ENCODE results near the gene XPR1. TPM values are rescaled to one million over a fixed set of nuclear protein-coding genes. Genes with fewer than 3 reads are reported as not detected.

Gene XPR1
- total RNA-seq, 1 donor from 2014 or later, result 46.7 TPM

DNA sequence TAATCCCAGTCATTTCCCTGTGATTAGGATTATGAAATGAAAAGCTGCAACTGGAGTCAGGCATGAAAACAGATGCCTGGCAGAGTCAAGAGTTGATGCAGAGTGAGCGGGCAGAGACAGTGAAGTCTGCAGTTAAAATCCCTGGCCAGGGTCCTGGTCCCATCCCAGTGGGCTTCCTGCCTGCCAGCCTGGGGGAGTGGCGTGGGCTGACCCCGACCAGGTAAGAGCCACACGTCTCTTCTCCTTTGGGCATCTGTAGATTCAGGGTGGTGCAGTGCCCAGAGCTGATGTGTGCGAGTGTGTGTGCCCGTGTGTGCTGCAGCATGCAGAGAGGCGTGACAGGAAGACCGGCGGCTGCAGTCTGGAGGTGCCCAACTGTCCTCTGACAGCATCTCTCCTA is 274.7 kb downstream of the XPR1 start:
- peaks cover 8% of the 10 kb centered on the region for H3K27me3 Mint-ChIP-seq (ENCODE audit: low read depth)
- no peak overlapping the region for H3K4me3 Mint-ChIP-seq
- H3K36me3 Mint-ChIP-seq (ENCODE audit: low read depth), result no peaks in the 10 kb centered on the region
- TF ChIP-seq, protein P1, sequence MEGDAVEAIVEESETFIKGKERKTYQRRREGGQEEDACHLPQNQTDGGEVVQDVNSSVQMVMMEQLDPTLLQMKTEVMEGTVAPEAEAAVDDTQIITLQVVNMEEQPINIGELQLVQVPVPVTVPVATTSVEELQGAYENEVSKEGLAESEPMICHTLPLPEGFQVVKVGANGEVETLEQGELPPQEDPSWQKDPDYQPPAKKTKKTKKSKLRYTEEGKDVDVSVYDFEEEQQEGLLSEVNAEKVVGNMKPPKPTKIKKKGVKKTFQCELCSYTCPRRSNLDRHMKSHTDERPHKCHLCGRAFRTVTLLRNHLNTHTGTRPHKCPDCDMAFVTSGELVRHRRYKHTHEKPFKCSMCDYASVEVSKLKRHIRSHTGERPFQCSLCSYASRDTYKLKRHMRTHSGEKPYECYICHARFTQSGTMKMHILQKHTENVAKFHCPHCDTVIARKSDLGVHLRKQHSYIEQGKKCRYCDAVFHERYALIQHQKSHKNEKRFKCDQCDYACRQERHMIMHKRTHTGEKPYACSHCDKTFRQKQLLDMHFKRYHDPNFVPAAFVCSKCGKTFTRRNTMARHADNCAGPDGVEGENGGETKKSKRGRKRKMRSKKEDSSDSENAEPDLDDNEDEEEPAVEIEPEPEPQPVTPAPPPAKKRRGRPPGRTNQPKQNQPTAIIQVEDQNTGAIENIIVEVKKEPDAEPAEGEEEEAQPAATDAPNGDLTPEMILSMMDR (conservative IDR thresholded peaks at IDR 0.05), result no peak
- H3K27ac Mint-ChIP-seq (ENCODE audit: unreplicated experiment), result no peak overlapping the region
- H3K4me1 Mint-ChIP-seq, result peaks cover 15% of the 10 kb centered on the region
- peaks cover 2% of the 10 kb centered on the region for H3K9me3 Mint-ChIP-seq
- DNase-seq (ENCODE audit: low read depth, low spot score), result no peak

DNA sequence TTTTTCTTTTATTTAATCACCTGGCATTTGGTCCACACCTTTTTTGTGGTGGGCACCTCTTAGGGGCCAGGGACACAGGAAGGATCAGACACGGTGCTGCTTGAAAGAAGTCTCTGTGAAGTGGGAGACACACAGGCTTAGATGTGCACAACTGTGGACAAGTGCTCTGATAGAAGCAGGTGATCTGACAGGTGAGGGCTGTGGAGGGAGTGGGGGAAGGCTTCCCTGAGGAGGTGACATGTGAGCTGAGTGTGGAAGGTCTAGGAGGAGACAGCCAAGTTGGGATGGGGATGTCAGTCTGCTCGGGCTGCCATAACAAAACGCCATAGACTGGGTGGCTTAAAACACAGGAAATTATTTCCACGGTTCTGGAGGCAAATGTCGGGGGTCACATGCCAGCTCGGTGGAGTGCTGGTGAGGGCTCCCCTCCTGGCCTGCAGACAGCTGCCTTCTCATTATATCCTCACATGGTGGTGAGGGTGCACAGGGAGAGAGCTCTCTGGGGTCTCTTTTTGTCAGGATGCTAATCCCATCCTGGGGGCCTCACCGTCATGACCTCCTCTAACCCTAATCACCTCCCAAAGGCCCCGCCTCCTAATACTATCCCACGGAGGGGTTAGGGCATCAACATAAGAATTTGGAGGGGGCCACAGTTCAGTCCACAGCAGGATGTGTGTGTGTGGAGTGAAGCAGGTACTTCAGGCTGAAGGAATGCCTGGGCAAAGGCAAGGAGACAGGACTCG is 275.7 kb downstream of the XPR1 start:
- no peak overlapping the region for H3K4me3 Mint-ChIP-seq
- no peak for DNase-seq (ENCODE audit: low read depth, low spot score)
- no peaks in the 10 kb centered on the region for H3K9me3 Mint-ChIP-seq
- H3K36me3 Mint-ChIP-seq (ENCODE audit: low read depth), result no peaks in the 10 kb centered on the region
- peaks cover 15% of the 10 kb centered on the region for H3K27me3 Mint-ChIP-seq (ENCODE audit: low read depth)
- H3K27ac Mint-ChIP-seq (ENCODE audit: unreplicated experiment), result no peak overlapping the region
- H3K4me1 Mint-ChIP-seq, result peaks cover 20% of the 10 kb centered on the region
- TF ChIP-seq, protein P1 (conservative IDR thresholded peaks at IDR 0.05), result no peak

DNA sequence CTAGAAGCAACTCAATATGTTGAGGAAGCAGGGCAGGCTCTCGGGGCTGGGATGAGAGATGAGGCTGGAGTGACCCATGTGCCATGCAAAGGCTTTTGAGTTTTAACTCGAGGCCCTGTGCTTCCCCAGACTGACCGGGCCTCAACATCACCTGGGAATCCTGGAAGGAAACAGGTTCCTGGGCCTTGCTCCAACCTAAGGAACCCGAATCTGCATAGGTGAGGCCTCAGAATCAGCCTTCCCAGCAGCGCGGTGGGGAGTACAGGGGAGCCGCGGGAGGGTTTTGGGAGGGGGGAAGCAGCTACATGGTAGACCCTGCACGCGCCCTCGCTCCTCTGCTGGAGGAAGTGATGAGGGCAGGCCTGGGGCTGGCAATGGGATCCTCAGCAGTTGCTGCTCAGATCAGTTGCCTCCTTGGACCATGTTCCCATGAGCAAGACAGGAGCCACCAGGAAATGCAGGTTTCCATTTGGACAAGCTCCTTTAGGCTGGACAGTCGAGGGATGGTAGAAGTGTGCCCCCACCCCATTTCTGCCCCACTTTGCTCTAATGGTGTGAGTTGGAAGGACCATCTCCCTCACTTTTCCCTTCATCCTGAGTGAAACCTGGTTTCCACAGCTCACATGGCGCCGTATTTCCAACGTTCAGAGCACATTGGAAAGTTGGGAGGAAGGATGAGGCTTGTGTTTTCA is 276.4 kb downstream of the XPR1 start:
- Mint-ChIP-seq H3K9me3 (no peaks in the 10 kb centered on the region), H3K4me1 (peaks cover 20% of the 10 kb centered on the region), H3K27me3 (ENCODE audit: low read depth) (peaks cover 15% of the 10 kb centered on the region), H3K27ac (ENCODE audit: unreplicated experiment) (no peak overlapping the region), H3K4me3 (no peak overlapping the region), H3K36me3 (ENCODE audit: low read depth) (no peaks in the 10 kb centered on the region)
- DNase-seq (ENCODE audit: low read depth, low spot score), result no peak
- TF ChIP-seq, protein P1 (conservative IDR thresholded peaks at IDR 0.05), result no peak

DNA sequence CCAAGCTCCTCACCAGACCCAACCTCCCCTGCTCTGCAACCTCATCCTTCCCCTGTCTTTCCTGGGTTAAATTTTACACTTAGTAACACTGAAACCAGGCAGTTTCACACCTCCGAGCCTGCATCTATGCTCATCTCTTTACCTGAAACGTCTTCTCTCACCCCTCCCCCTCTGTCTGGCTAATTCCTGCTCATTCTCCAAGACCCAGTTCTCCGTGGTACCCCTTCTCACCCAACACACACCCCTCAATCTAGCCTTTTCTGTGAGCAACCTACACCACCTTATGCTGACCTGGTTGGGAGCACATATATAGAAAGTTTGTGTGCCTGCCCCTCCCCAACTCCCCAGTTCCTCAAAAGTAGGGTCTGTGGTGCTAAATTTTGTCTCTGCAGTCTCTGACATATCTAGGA is 277.2 kb downstream of the XPR1 start:
- Mint-ChIP-seq H3K4me1 (peaks cover 27% of the 10 kb centered on the region), H3K4me3 (no peak overlapping the region), H3K27me3 (ENCODE audit: low read depth) (peaks cover 23% of the 10 kb centered on the region), H3K27ac (ENCODE audit: unreplicated experiment) (no peak overlapping the region), H3K36me3 (ENCODE audit: low read depth) (no peaks in the 10 kb centered on the region), H3K9me3 (no peaks in the 10 kb centered on the region)
- TF ChIP-seq, protein P1 (conservative IDR thresholded peaks at IDR 0.05), result no peak
- no peak for DNase-seq (ENCODE audit: low read depth, low spot score)

DNA sequence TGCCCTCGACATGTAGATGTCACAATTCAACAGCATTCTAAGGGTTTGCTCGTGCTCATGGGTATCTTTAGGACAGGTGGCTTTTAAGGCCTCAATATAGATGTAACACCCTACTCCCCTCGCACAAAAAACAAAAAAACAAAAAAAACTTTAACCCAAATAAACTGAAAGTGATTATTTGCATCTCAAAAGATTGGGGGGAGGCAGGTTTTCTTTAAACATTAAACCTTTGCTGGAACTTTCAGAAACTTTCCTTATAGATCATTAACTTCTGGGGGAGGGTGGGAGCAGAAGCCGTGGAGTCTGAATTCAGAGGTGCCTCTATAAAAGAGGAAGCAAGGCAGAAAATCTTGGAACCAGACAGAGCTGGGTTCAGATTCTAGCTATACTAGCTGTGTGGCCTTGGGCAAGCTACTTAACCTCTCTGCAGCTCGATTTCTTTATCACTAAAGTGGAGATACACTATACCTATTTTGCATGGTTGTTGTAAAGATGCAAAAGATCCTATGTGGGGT is 277.7 kb downstream of the XPR1 start:
- Mint-ChIP-seq H3K4me3 (peak overlapping the region; percentile 47), H3K36me3 (ENCODE audit: low read depth) (no peaks in the 10 kb centered on the region), H3K27ac (ENCODE audit: unreplicated experiment) (no peak overlapping the region), H3K9me3 (no peaks in the 10 kb centered on the region), H3K4me1 (peaks cover 29% of the 10 kb centered on the region), H3K27me3 (ENCODE audit: low read depth) (peaks cover 25% of the 10 kb centered on the region)
- no peak for DNase-seq (ENCODE audit: low read depth, low spot score)
- TF ChIP-seq, protein P1 (conservative IDR thresholded peaks at IDR 0.05), result no peak

Data from neural crest cell (in vitro differentiated cells).